Measurements from ENCODE around the gene TMEM139.

DNA sequence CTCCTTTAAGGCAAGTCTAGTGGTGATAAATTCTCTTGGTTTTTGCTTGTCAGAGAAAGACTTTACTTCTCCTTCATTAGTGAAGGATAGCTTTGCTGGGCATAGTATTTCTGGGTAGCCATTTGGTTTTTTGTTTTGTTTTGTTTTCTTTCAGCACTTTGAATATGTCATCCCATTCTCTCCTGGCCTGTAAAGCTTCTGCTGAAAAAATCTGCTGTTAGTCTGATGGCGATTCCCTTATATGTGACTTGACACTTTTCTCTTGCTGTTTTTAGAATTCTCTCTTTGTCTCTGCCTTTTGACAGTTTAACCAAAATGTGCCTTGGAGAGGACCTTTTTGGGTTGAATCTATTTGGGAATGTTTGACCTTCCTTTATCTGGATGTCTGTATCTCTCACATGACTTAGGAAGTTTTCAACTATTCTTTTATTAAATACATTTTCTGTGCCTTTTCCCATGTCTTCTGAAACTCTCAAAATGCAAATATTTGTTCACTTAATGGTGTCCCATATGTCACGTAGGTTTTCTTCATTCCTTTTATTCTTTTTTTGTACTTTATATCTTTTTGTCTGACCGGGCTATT lies 48.3 kb upstream of the TMEM139 start:
- TF ChIP-seq, protein P1, sequence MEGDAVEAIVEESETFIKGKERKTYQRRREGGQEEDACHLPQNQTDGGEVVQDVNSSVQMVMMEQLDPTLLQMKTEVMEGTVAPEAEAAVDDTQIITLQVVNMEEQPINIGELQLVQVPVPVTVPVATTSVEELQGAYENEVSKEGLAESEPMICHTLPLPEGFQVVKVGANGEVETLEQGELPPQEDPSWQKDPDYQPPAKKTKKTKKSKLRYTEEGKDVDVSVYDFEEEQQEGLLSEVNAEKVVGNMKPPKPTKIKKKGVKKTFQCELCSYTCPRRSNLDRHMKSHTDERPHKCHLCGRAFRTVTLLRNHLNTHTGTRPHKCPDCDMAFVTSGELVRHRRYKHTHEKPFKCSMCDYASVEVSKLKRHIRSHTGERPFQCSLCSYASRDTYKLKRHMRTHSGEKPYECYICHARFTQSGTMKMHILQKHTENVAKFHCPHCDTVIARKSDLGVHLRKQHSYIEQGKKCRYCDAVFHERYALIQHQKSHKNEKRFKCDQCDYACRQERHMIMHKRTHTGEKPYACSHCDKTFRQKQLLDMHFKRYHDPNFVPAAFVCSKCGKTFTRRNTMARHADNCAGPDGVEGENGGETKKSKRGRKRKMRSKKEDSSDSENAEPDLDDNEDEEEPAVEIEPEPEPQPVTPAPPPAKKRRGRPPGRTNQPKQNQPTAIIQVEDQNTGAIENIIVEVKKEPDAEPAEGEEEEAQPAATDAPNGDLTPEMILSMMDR (tag by site-specific recombination; IDR thresholded peaks at IDR 0.05) = no peak
- TF ChIP-seq MEIS1 (CRISPR knock-in tag; IDR thresholded peaks at IDR 0.05; ENCODE audit: borderline replicate concordance) (no peak), ZNF423 (tag by site-specific recombination; IDR thresholded peaks at IDR 0.05) (no peak), ZNF791 (tag by site-specific recombination; IDR thresholded peaks at IDR 0.05) (peak; percentile 97), ZNF585B (tag by site-specific recombination; IDR thresholded peaks at IDR 0.05) (no peak)

Measured in HEK293 (cell line).